HG03095 (cell line): ENCODE data around the gene CTIF.

Experiments used
- ATAC-seq: cut with Tn5 transposase; IDR thresholded peaks from one replicate; pipeline ENCODE4 v1.9.1; 2021; ENCODE audit warnings: moderate library complexity; ENCODE audit not compliant: unreplicated experiment

CTIF gene

DNA sequence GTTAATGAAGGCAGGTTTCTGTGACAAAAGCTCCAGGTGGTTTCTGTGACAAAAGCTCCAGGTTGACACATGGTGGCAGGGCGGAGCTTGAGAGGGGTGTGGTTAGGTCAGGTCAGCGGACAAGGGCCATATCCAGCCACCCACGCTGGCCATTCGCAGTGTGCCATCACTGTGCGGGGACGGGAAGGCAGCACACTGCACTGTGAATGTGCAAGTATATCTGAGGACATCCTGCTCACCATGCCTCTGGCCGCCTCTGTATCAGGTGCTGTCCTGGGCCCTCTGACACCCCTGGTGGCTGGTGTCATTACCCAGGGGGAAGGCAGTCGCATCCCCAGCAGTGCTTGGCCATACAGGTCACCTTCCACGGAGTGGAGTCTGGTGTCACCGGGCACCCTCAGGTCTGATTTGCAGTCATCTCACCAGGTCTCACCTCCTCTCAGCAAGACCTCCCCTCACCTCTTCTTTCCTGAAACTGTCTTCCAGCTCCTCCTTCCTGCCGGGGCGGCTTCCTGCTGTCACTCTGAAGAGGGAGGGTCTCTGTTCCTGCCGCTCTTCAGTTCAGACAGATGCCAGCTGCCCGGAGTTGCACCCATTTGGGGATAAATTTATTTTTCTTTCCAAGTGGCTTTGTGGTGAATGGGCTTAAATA is 34.9 kb downstream of the CTIF start:
- no peak for ATAC-seq

DNA sequence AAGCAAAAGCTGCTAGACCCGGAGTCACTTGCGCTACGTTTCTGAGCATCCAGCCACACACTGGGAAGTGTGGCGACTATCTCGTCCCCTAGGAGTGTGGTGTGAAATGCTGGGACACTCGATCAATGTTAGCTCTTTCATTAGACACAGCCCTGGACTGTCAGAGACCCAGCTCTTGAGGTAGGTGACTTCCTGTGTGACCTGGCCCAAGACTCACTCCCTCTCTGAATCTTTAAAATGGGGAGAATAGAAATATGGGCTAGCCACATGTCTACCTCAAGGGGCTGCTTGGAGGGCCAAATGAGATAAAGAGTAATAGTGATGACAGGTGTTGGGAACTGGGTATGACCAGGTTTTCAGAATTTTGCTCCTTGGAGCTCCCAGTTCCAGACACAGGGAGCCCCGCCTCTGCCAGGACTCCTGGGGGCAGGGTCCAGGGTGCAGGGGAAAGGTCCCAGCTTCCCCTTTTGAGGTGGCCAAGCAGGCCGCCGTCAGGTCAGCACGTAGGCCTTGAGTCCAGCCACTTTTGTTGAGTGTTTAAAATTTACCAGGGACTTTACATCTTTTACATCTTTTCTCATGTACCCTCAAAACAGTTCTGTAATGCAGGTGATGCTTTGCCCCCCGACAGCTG is 36.0 kb downstream of the CTIF start:
- no peak for ATAC-seq

DNA sequence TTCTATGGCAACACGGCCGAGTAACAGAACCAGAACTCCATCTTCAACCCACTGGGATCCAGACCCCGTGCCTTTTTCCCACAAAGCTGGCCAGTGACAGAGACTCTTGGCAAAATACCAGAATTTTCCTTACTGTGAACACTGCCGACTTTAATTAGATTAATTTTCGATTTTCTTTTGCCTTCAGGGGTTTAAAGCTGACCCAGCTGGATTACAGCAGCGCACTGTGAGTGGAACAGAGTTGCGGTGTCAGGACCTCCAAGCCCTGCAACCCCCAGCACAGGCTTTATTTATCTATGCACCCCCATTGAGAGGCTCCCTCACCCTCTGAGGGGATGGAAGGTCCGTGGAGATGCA is 36.4 kb downstream of the CTIF start:
- ATAC-seq: no peak

DNA sequence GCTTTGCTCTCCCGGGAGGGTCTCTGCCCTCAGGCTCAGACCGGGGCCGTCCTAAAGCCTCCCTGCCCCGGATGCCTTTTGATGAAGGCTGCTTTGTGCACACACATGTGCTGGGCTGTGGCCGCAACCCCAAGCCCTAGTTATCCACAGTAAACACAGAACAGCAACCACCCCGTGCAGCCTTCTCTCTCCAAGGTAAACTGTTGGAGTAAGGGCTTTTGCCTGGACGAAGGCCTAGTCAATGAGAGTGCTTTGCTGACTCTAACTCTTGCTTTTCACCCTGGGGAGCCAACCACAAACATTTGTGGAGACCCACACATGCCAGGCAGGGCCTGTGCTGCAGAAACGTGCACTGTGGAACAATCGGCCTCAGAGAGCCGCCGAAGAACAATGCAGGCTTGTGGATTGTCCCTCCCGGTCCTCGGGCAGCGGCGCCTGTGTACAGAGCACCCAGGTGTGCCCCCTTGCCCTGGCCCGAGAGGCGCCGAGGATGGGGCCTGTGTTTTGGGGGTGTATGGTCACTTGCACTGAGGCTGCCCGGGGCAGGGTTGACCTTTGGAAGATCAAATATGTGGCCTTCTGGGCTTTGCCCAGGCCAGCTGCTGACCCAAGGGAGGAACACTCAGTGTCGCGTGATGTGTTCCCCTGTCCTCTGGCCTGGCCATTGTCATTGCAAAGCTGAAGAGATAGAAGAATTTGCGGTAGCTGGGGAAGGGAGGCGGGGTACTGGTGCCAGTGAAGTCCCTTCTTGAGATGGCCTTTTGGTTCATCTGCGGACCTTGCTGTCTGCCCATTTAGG is 37.0 kb downstream of the CTIF start:
- ATAC-seq: no peak

- no peak for ATAC-seq
These were observed 37.6 kb downstream of the CTIF start for GRCh38 chr18:48576457-48576771.

GRCh38 chr18:48577478-48578190 is 38.8 kb downstream of the CTIF start:
- ATAC-seq: no peak

DNA sequence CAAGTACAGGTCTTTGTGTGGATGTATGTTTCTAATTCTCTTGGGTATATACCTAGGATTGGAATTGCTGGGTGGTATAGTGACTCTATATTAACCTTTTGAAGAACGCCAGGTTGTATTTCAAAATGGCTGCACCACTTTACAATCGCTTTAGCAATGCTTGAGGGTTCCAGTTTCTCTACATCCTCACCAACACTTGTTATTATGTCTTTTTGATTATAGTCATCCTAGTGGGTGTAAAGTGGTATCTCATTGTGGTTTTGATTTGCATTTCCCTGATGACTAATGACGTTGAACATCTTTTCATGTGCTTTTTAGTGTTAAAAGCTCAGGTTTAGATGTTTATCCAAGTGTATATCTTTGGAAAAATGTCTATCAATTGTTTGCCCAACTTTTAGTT is 39.5 kb downstream of the CTIF start:
- no peak for ATAC-seq

DNA sequence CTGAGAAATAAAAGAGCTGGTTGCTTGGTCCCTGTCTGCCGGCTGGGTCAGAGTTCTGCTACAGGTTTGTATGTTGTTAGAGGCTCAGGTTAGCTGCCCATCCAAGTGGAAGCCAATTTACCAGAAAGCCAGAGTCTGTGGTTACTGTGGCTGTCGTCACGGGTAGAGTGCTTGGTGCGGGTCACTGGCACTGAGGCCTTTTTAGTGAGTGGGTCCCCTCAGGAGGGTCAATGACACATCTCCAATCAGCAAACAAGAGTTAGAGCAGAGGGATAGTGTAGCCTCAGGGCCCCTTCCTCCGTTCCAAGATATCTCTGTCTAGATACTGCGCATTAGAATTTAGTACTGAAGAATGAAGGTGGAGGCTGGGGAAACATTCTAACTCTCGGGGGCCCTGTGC is 41.2 kb downstream of the CTIF start:
- no peak for ATAC-seq

- ATAC-seq: no peak
These were observed 42.0 kb downstream of the CTIF start for GRCh38 chr18:48580782-48581181.

- no peak for ATAC-seq
These were observed 42.4 kb downstream of the CTIF start for GRCh38 chr18:48581206-48581605.

DNA sequence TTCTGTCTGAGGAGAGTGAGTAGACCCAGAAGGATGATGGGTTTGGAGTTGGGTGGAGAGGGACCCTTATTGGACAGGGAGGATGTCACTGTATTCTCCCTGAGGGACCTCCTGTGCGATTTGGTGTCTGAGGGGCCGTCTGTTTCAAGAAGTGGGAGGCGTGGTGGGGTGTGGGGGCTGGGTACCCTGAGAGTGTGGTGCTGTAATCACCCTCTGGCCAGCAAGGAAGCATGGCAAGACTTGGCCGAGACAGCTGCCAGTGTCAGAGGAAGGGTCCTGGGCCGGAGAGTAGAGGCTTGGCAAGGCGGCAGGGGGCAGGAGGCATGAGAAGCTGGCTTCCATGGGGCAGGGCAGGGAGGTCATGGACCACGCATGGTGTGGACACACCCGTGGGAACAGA is 43.1 kb downstream of the CTIF start:
- ATAC-seq: no peak

DNA sequence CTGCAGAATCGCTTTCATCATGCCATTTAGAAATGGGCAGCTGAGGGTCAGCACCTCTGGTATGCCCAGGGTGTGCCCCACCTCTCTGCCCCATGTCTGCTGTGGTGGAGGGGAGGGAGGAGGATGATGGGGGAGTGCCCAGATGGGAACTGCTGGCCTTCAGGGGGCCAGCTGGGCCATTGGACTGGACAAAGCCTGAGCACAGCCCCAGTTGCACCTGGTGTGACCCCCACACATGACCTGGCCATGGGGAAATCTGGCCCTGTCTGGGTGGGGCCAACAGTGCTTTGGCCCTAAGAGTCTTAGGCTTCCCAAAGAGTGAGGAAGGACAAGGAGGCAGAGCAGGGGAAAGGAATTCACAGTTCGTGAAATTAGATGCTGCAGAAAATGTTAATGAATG is 44.1 kb downstream of the CTIF start:
- ATAC-seq: no peak

GRCh38 chr18:48583573-48583972 is 44.7 kb downstream of the CTIF start:
- ATAC-seq: no peak

DNA sequence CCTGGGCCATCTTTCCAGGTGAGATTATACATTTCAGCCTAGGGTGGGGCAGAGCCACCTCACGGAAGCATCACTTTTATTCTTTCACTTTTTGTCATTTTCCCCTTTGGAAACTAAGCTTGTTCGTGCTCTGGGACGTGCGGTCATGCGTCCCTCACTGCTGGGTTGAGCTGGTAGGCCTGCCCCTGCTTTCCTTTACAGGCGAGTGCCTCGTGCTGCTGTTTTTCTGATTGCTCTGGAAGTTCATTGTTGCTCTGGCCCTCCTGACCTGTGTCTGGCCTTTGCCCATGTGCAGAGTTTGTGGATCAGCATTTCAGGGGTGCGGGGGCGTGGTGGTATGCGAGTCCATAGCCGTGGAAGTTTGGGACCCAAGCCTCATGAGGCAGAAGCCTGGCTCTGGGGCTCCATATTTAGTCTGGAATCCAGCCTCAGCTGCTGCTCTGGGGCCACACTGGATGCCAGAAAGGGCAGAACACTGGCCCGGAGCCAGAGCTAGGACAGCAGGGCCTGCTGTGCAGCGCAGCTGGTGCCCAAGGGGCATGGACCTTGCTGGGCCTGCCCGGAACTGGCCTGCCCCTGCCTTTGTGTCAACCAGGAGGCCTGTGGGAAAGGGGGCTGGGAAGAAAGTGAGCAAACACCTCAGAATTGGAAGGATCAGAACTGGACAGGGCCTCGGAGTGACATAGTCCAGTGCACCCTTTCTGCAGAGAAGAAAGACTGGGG is 51.1 kb downstream of the CTIF start:
- no peak for ATAC-seq

- ATAC-seq: no peak
These were observed 51.8 kb downstream of the CTIF start for GRCh38 chr18:48590678-48591077.

DNA sequence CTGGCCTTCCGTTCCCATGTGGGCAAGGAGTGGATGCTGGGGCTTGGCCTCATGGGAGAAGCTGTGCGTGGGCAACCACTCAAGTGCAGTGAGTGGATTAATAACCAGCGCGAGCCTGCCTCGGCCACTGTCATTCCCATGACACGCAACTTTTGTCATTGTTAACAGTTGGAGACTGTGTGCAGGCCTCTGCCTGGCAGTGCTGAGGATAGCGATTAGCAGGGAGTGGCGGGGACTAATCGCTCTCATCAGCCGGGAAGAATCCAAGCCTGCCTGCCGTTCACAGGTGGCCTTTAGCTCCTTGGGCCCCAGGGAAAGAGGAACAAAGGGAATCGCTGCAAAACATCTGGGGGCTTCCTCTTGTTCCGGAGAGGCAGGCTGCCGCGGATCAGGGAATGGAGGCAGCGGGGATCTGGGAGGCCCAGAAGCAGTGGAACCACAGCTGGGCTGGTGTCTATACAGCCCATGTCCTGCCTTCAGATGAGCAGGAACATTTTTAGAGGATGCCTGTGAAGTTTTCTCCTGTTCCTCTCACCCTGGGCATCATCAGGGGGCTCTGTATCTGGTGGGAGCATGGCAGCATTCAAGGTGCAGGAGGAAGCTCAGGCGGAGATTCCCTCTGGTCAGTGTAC is 53.8 kb downstream of the CTIF start:
- ATAC-seq: no peak

GRCh38 chr18:48594471-48595094 is 55.8 kb downstream of the CTIF start:
- ATAC-seq: no peak

DNA sequence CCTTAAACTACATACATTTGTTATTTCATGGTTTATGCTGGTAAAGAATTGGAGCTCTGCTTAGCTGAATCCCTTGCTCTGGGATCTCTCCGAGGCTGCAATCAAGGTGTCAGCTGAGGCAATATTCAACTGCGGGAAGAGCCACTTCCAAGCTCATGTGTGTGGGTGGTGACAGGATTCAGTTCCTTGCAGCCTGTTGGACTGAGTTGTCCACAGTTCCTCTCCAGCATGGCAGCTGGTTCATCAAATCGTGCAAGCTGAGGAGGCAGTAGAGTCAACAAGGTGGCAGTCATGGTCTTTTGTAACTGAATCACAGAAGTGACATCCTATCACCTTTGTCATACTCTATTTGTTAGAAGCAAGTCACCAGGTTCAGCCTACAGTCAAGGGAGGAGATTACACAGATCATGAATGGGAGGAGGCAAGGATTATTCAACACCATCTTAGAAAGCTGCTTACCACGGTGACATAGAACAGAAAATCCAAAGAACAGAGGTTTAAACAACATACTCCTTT is 56.9 kb downstream of the CTIF start:
- ATAC-seq: no peak

DNA sequence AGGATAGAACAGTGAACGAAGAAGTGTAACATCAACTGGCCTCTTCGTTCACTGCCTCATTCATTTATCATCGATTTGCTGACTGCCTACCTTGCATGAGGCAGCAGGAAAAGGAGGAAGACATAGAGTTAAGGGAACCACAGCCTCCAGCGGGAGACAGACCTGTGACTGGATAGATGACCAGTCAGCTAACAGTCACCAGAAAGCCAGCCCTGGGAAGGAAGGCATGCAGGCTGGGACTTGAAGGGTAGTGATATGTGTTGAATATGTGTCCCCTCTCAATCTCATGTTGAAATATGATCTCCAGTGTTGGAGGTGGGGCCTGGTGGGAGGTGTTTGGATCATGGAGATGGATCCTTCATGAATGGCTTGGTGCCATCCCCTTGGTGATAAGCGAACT is 58.3 kb downstream of the CTIF start:
- no peak for ATAC-seq

DNA sequence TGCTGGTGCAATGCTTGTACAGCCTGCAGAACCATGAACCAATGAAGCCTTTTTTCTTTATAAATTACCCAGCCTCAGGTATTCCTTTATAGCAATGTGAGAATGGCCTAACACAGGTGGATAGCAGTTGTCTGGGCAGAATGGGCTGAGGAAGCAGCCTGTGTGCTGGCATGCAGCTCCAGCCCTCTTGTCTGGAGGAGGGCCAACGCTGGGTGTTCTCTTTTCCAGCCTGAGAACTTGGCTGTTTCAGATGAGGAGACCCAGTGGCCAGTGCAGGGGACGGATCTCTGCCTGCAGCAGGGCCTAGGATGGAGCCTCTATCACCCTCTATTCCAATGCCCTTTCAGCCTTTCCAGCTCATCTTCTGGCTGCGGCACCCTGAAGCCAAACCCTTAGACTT is 58.8 kb downstream of the CTIF start:
- no peak for ATAC-seq
